Chondrocyte (in vitro differentiated cells): ENCODE results near the gene GNRH2. TPM values are rescaled to one million over a fixed set of nuclear protein-coding genes. Genes with fewer than 3 reads are reported as not detected.
"Not testable (repeated sequence)": the region's sequence is repeated elsewhere in the genome, so short reads cannot be mapped to it uniquely, and the experiment has no call there.

Experiments used
- DNase-seq: peaks from one replicate; pipeline ENCODE4 v3.0.0; 2021; ENCODE audit warnings: mixed read lengths, low spot score
- H3K27ac Mint-ChIP-seq: one replicate; pipeline ENCODE4 v1.8.0; 2021; ENCODE audit warnings: mild to moderate bottlenecking, moderate library complexity, mixed read lengths; ENCODE audit not compliant: unreplicated experiment
- H3K27me3 Mint-ChIP-seq: 2 replicates; pipeline ENCODE4 v1.8.0; 2021; ENCODE audit warnings: low read depth, mixed read lengths
- H3K36me3 Mint-ChIP-seq: 2 replicates; pipeline ENCODE4 v1.8.0; 2021; ENCODE audit warnings: low read depth, mixed read lengths
- H3K4me1 Mint-ChIP-seq: 2 replicates; pipeline ENCODE4 v1.8.0; 2021; ENCODE audit warnings: low read depth, mild to moderate bottlenecking, mixed read lengths
- H3K4me3 Mint-ChIP-seq: one replicate; pipeline ENCODE4 v1.8.0; 2021; ENCODE audit warnings: mild to moderate bottlenecking, moderate library complexity, mixed read lengths; ENCODE audit not compliant: unreplicated experiment
- H3K9me3 Mint-ChIP-seq: 2 replicates; pipeline ENCODE4 v1.8.0; 2021; ENCODE audit warnings: low read depth, mixed read lengths
- CTCF ChIP-seq: fragments of 200-600 bp; sonication (generic); IDR thresholded peaks from 2 replicates; pipeline ENCODE4 v1.5.0; 2021; ENCODE audit warnings: antibody characterized with exemption, mild to moderate bottlenecking, moderate library complexity
- total RNA-seq: library from RNA; stranded (reverse); gene quantifications from 3 replicates; pipeline ENCODE4 v1.2.1, GENCODE V29; 2021

GNRH2 gene
- total RNA-seq, 1 donor from 2014 or later, result not detected

GRCh38 chr20:3010985-3011723, 32.3 kb upstream of the GNRH2 start:
- DNase-seq, result no peak
- peaks cover 23% of the 10 kb centered on the region for H3K36me3 Mint-ChIP-seq

GRCh38 chr20:3011752-3012151, 31.7 kb upstream of the GNRH2 start:
- DNase-seq, result no peak
- no peak for TF ChIP-seq CTCF
- Mint-ChIP-seq H3K27me3 (no peaks in the 10 kb centered on the region), H3K36me3 (peaks cover 23% of the 10 kb centered on the region), H3K9me3 (no peaks in the 10 kb centered on the region), H3K4me3 (no peak overlapping the region), H3K4me1 (peaks cover 10% of the 10 kb centered on the region), H3K27ac (no peak overlapping the region)

More at GRCh38 chr20:3010985-3011723, 32.3 kb upstream of the GNRH2 start:
- H3K4me1 Mint-ChIP-seq, result peaks cover 10% of the 10 kb centered on the region
- H3K4me3 Mint-ChIP-seq, result no peak overlapping the region
- no peak for TF ChIP-seq CTCF
- peak overlapping the region; percentile 20 for H3K27ac Mint-ChIP-seq
- H3K27me3 Mint-ChIP-seq, result no peaks in the 10 kb centered on the region
- no peaks in the 10 kb centered on the region for H3K9me3 Mint-ChIP-seq

- Mint-ChIP-seq H3K27me3 (no peaks in the 10 kb centered on the region), H3K36me3 (peaks cover 20% of the 10 kb centered on the region), H3K4me3 (no peak overlapping the region), H3K27ac (no peak overlapping the region), H3K4me1 (peaks cover 10% of the 10 kb centered on the region), H3K9me3 (no peaks in the 10 kb centered on the region)
- DNase-seq, result no peak
- TF ChIP-seq CTCF, result no peak
These were observed 29.7 kb upstream of the GNRH2 start for GRCh38 chr20:3013771-3014170.

GRCh38 chr20:3014179-3014578, 29.2 kb upstream of the GNRH2 start:
- Mint-ChIP-seq H3K9me3 (no peaks in the 10 kb centered on the region), H3K4me1 (peaks cover 10% of the 10 kb centered on the region), H3K27me3 (no peaks in the 10 kb centered on the region), H3K4me3 (no peak overlapping the region), H3K27ac (no peak overlapping the region), H3K36me3 (peaks cover 17% of the 10 kb centered on the region)
- no peak for DNase-seq
- TF ChIP-seq CTCF, result no peak

GRCh38 chr20:3014662-3015061, 28.8 kb upstream of the GNRH2 start:
- H3K27ac Mint-ChIP-seq, result no peak overlapping the region
- peaks cover 10% of the 10 kb centered on the region for H3K4me1 Mint-ChIP-seq
- DNase-seq, result no peak
- TF ChIP-seq CTCF, result no peak
- no peak overlapping the region for H3K4me3 Mint-ChIP-seq
- H3K27me3 Mint-ChIP-seq, result no peaks in the 10 kb centered on the region
- H3K9me3 Mint-ChIP-seq, result no peaks in the 10 kb centered on the region
- H3K36me3 Mint-ChIP-seq, result peaks cover 13% of the 10 kb centered on the region

GRCh38 chr20:3015302-3015701, 28.1 kb upstream of the GNRH2 start:
- H3K27ac Mint-ChIP-seq, H3K4me1 Mint-ChIP-seq, H3K27me3 Mint-ChIP-seq, H3K4me3 Mint-ChIP-seq, H3K9me3 Mint-ChIP-seq, DNase-seq: not testable (repeated sequence)
- peaks cover 11% of the 10 kb centered on the region for H3K36me3 Mint-ChIP-seq
